ENCODE results near the gene PID1.

GRCh38 chr2:229268626-229269025, 2.5 kb downstream of the PID1 start:
- TF ChIP-seq CTCF (IDR thresholded peaks at IDR 0.05; ENCODE audit: low read depth, low read length, missing input control) (no peak), YY1 (IDR thresholded peaks at IDR 0.05) (no peak), JUND (IDR thresholded peaks at IDR 0.05) (no peak), ZBTB33 (IDR thresholded peaks at IDR 0.05) (no peak), FOXA1 (IDR thresholded peaks at IDR 0.05) (no peak), GABPA (IDR thresholded peaks at IDR 0.05 in 1 of 2, conservative IDR thresholded peaks at IDR 0.05 in 1 of 2) (no peak), TAF1 (conservative IDR thresholded peaks at IDR 0.05) (no peak), REST (IDR thresholded peaks at IDR 0.05) (no peak), HNF4G (IDR thresholded peaks at IDR 0.05) (no peak)
